Measurements from ENCODE around the gene SMNDC1. TPM values are rescaled to one million over a fixed set of nuclear protein-coding genes. Genes with fewer than 3 reads are reported as not detected.
"Not testable (repeated sequence)": the region's sequence is repeated elsewhere in the genome, so short reads cannot be mapped to it uniquely, and the experiment has no call there.

SMNDC1 gene
- total RNA-seq, 1 donor from 2014 or later: 6.9 TPM

DNA sequence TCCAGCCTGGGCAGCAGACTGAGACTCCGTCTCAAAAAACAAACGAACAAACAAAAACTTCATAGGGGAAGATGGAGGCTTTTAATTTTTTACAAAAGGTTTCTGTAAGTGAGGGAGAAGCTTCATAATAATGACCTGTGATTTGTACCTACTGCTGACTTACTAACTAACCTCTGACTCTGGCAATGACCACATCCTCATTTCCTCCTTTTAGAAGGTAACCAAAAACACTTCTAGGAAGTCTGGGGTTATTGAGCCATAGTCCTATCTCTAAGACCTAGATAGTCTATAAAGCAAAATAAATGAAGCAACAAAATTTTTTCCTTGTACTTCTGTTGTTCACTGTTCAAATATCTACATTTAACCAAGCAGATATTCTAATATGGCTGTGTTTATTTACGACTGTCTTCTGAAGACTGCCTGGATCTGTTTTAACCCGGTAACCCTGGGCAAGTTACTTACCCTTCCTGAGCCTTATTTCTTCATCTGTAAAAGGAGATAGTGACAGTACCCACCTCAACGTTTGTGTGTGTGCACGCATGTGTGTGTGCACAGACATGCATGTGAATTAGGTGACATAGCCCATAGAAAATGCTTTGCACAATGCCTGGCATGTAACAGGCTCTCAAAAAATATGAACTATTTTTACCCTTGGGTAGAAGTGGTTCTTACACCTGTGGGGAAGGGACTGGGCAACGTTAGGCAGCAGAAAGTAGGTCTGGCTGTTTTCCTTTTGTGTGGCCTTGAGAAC, 30.8 kb upstream of the SMNDC1 start:
- peaks cover 4 to 11% of the 10 kb centered on the region in 2 donors for H3K9me3 ChIP-seq
- intact Hi-C loops (cut with DNase I): no loop called here
- H3K27me3 ChIP-seq: no peaks in the 10 kb centered on the region
- H3K4me3 ChIP-seq: no peak overlapping the region
- DNase-seq (ENCODE audit: low spot score in 2 of 2): no peak
- no peaks in the 10 kb centered on the region for H3K4me1 ChIP-seq
- no peaks in the 10 kb centered on the region for H3K36me3 ChIP-seq
- no peak overlapping the region for H3K27ac ChIP-seq
- TF ChIP-seq, protein P1, sequence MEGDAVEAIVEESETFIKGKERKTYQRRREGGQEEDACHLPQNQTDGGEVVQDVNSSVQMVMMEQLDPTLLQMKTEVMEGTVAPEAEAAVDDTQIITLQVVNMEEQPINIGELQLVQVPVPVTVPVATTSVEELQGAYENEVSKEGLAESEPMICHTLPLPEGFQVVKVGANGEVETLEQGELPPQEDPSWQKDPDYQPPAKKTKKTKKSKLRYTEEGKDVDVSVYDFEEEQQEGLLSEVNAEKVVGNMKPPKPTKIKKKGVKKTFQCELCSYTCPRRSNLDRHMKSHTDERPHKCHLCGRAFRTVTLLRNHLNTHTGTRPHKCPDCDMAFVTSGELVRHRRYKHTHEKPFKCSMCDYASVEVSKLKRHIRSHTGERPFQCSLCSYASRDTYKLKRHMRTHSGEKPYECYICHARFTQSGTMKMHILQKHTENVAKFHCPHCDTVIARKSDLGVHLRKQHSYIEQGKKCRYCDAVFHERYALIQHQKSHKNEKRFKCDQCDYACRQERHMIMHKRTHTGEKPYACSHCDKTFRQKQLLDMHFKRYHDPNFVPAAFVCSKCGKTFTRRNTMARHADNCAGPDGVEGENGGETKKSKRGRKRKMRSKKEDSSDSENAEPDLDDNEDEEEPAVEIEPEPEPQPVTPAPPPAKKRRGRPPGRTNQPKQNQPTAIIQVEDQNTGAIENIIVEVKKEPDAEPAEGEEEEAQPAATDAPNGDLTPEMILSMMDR (IDR thresholded peaks at IDR 0.05): no peak

DNA sequence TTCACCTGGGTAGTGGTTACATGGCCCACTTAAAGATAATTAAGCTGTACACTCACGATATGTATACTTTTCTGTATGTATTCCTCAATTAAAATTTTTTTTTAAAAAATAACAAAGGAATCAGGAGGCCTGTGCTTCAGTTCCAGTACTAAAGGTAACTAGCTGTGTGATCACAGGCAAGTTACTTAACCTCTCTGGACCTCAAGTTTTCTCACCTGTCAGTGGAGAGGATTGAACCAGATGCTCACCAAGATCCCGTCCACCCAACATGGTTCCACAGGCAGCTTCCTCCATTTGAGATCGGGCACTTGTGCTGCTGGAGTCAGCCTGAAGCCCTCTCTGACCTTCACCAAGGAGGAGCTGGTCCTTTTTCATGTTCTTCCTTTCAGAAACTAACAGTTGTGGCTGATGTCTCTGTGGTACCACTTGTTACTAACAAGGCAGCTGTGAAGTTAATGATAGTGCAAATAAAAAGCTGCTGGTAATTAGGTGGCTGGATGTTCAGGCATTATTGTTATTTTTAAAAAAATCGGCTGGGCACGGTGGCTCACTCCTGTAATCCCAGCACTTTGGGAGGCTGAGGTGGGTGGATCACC, 29.4 kb upstream of the SMNDC1 start:
- Histone ChIP-seq H3K4me1 (no peaks in the 10 kb centered on the region), H3K9me3 (peaks cover 8 to 14% of the 10 kb centered on the region in 2 donors), H3K36me3 (no peaks in the 10 kb centered on the region), H3K4me3 (no peak overlapping the region), H3K27ac (no peak overlapping the region), H3K27me3 (no peaks in the 10 kb centered on the region)
- intact Hi-C loops (cut with DNase I): no loop called here
- no peak for DNase-seq (ENCODE audit: low spot score in 2 of 2)
- TF ChIP-seq, protein P1 (IDR thresholded peaks at IDR 0.05): no peak

DNA sequence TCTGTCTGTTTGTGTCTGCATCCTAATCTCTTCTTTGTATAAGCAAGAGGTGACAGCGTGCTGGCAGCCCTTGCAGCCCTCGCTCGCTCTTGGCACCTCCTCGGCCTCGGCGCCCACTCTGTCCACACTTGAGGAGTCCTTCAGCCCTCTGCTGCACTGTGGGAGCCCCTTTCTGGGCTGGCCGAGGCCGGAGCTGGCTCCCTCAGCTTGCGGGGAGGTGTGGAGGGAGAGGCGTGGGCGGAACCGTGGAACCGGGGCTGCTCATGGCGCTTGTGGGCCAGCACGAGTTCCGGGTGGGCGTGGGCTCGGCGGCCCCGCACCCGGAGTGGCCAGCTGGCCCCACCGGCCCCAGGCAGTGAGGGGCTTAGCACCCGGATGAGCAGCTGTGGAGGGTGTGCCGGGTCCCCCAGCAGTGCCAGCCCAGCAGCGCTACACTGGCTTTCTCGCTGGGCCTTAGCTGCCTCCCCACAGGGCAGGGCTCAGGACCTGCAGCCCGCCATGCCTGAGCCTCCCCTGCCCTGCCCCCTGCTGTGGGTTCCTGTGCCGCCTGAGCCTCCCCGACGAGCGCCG, 26.6 kb upstream of the SMNDC1 start:
- peaks cover 8 to 14% of the 10 kb centered on the region in 2 donors for H3K9me3 ChIP-seq
- intact Hi-C loops (cut with DNase I): not testable (repeated sequence)

DNA sequence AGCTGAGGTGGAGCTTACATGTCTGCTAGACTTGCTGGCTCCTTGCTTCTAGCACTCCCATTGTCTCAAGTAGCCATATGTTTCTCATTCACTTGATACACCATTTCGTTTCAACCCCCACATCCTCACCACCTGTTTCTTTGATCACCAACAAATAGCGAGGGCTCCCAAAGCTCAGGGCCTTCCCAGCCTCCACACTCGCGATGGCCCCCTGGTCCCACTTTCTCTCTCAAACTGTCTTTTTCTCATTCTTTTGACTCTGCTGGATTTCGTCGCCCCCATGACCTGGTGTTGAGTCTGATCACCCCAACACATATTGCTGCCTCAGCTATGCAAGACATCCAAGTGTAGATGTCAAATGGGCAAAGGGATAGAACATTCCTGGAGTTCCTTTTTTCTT, 26.0 kb upstream of the SMNDC1 start:
- Histone ChIP-seq H3K27me3 (no peaks in the 10 kb centered on the region), H3K4me3 (no peak overlapping the region), H3K36me3 (no peaks in the 10 kb centered on the region), H3K4me1 (no peaks in the 10 kb centered on the region), H3K27ac (no peak overlapping the region), H3K9me3 (peaks cover 8 to 14% of the 10 kb centered on the region in 2 donors)
- DNase-seq (ENCODE audit: low spot score in 2 of 2): no peak
- intact Hi-C loops (cut with DNase I): no loop called here
- TF ChIP-seq, protein P1 (IDR thresholded peaks at IDR 0.05): no peak

More for the DNA sequence above, 26.6 kb upstream of the SMNDC1 start:
- DNase-seq (ENCODE audit: low spot score in 2 of 2); H3K4me3 ChIP-seq; H3K4me1 ChIP-seq; H3K27me3 ChIP-seq; H3K36me3 ChIP-seq; H3K27ac ChIP-seq: not testable (repeated sequence)

DNA sequence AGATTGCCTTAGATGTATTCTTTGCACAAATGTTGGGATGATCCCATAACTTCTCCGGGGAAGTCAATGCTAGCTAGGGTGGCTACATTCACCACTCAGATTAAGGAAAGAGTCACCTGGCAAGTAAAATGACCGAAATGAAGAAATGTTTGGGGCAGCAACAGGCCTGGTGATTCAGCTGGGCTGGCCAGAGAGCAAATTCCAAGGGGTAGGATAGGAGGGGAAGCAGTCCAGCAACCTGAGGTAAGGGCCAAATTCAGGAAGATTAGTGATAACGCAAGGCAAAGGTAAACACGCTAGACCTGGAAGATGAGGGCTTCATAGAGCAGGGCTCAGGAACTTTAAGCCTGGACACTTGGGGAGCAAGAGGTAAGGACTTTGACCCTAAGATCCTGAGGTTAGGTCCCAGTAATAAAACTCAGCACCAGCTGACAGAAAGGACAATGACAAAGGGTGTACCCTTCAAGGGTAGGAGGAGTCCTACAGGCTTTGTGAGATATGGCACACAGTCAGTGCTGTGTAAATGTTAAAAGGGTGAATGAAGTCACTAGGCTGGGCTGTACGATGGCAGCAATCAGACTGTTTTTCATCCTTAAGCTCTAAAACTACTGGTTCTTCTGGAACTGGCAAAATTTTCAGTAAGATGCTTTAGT, 22.7 kb upstream of the SMNDC1 start:
- H3K27ac ChIP-seq: no peak overlapping the region
- no peaks in the 10 kb centered on the region for H3K4me1 ChIP-seq
- H3K36me3 ChIP-seq: no peaks in the 10 kb centered on the region
- H3K27me3 ChIP-seq: no peaks in the 10 kb centered on the region
- DNase-seq (ENCODE audit: low spot score in 2 of 2): no peak
- peaks cover 8 to 14% of the 10 kb centered on the region in 2 donors for H3K9me3 ChIP-seq
- TF ChIP-seq, protein P1 (IDR thresholded peaks at IDR 0.05): no peak
- intact Hi-C loops (cut with DNase I): no loop called here
- H3K4me3 ChIP-seq: no peak overlapping the region

Measured in ascending aorta (tissue), 2 donors.